GM12892 (cell line): ENCODE data around the gene RNF10.

Experiments used
- POLR2A ChIP-seq: IDR thresholded peaks from 2 replicates; pipeline ENCODE4 v1.6.1; 2011; ENCODE audit warnings: low read depth, low read length, control low read depth
- POLR2AphosphoS5 ChIP-seq: IDR thresholded peaks from 2 replicates; pipeline ENCODE4 v1.6.1; 2011; ENCODE audit warnings: low read depth, low read length, control low read depth
- TAF1 ChIP-seq: IDR thresholded peaks from 2 replicates; pipeline ENCODE4 v1.6.1; 2011; ENCODE audit warnings: low read depth, mild to moderate bottlenecking, control low read depth, low read length, borderline replicate concordance

DNA sequence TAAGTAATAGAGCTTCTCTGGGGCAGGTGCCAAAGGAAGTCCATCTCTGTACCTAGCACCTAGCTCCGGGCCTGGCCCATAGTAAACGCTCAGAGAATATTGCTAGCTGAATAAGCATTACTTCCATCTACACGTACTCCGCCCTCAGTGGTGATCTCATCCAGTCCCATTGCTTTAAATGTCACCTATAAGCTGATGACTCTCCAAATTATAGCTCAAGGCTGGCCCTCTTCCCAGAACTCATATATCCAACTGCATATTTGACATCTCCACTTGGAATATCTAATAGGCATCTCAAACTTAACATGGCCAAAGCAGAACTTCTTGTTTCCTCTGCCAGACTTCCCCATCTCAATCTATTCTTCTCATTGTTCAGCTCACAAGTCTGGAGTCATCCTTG, 45.1 kb upstream of the RNF10 start:
- TF ChIP-seq POLR2AphosphoS5 (no peak), POLR2A (no peak), TAF1 (no peak)
